Suprapubic skin (tissue), 4 donors: Measurements from ENCODE around the gene SLC49A4. TPM values are rescaled to one million over a fixed set of nuclear protein-coding genes. Genes with fewer than 3 reads are reported as not detected.

ENCODE experiments used
- DNase-seq, 2 donors: peaks; one replicate each; pipeline ENCODE4 v3.0.0-alpha.2; 2019; ENCODE audit warnings: low spot score in 2 of 2
- H3K27ac ChIP-seq: fragments of 200-600 bp; sonication (generic); one replicate; pipeline ENCODE4 v1.5.1; 2019
- H3K27me3 ChIP-seq: fragments of 200-600 bp; sonication (generic); one replicate; pipeline ENCODE4 v1.5.1; 2019
- H3K36me3 ChIP-seq: fragments of 200-600 bp; sonication (generic); one replicate; pipeline ENCODE4 v1.5.1; 2019
- H3K4me1 ChIP-seq: fragments of 200-600 bp; sonication (generic); one replicate; pipeline ENCODE4 v1.5.1; 2019
- H3K4me3 ChIP-seq: fragments of 200-600 bp; sonication (generic); one replicate; pipeline ENCODE4 v1.5.1; 2019; ENCODE audit warnings: mild to moderate bottlenecking
- H3K9me3 ChIP-seq: fragments of 200-600 bp; sonication (generic); one replicate; pipeline ENCODE4 v1.5.1; 2019
- EP300 ChIP-seq: sonication (generic); formaldehyde crosslinking; IDR thresholded peaks from one replicate; pipeline ENCODE4 v1.6.1; 2017; ENCODE audit warnings: antibody characterized with exemption
- POLR2A ChIP-seq, 2 donors: fragments of 450-650 bp; IDR thresholded peaks; one replicate each; pipeline ENCODE4 v1.6.1; 2017; ENCODE audit warnings: antibody characterized with exemption in 2 of 2, mild to moderate bottlenecking in 2 of 2, moderate library complexity in 2 of 2
- POLR2AphosphoS5 ChIP-seq, 3 donors: sonication (generic); formaldehyde crosslinking; IDR thresholded peaks; one replicate each; pipeline ENCODE4 v1.6.1; 2017; ENCODE audit warnings: antibody characterized with exemption in 3 of 3
- WGBS: methylation state at CpG from one replicate; pipeline ENCODE4 v1.1.5; 2018; 5-methylcytosine and 5-hydroxymethylcytosine counted together
- total RNA-seq, 4 donors: library from RNA; depleted of rRNA; stranded (reverse); fragments of >200 nt; gene quantifications; one replicate each; pipeline ENCODE4 v1.1.0, GENCODE V29; 2016
- TF ChIP-seq, protein P1 (sequence below), 2 donors: fragments of 200-600 bp in 1 of 2; fragments of 450-650 bp in 1 of 2; sonication (generic) in 1 of 2; IDR thresholded peaks; one replicate each; pipeline ENCODE4 v1.5.1; 2016 to 2019; ENCODE audit warnings: antibody characterized with exemption in 2 of 2, mild to moderate bottlenecking in 1 of 2, moderate library complexity in 1 of 2

Gene SLC49A4
- total RNA-seq, 4 donors from 2014 or later: 20.9 to 34.0 (median 32.1) TPM

DNA sequence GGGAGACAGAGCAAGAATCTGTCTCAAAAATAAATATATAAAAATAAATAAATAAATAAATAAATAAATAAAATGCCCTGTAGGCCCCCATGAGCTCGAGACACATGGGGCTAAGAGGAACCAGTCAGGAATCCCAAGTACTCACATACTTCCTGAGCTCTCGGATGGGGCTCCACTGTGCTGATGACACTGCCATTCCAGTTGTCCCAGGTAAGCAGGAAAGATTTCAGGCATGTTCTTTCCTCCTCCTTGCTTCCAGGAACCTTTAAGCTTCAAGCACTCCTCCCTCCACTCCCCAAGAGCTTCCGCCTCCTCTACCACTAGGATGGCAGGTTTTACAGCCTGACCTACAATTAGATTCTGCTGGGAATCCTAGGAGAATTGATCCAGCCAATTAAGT lies 113.4 kb downstream of the SLC49A4 start:
- Histone ChIP-seq H3K9me3 (no peaks in the 10 kb centered on the region), H3K4me1 (peaks cover 3% of the 10 kb centered on the region), H3K27me3 (peaks cover 24% of the 10 kb centered on the region), H3K27ac (no peak overlapping the region), H3K36me3 (no peaks in the 10 kb centered on the region), H3K4me3 (no peak overlapping the region)
- 73% methylated on average over 3 of the region's 3 CpGs for WGBS
- TF ChIP-seq POLR2A (IDR thresholded peaks at IDR 0.05) (no peak), EP300 (no peak), POLR2AphosphoS5 (IDR thresholded peaks at IDR 0.05) (no peak)
- TF ChIP-seq, protein P1, sequence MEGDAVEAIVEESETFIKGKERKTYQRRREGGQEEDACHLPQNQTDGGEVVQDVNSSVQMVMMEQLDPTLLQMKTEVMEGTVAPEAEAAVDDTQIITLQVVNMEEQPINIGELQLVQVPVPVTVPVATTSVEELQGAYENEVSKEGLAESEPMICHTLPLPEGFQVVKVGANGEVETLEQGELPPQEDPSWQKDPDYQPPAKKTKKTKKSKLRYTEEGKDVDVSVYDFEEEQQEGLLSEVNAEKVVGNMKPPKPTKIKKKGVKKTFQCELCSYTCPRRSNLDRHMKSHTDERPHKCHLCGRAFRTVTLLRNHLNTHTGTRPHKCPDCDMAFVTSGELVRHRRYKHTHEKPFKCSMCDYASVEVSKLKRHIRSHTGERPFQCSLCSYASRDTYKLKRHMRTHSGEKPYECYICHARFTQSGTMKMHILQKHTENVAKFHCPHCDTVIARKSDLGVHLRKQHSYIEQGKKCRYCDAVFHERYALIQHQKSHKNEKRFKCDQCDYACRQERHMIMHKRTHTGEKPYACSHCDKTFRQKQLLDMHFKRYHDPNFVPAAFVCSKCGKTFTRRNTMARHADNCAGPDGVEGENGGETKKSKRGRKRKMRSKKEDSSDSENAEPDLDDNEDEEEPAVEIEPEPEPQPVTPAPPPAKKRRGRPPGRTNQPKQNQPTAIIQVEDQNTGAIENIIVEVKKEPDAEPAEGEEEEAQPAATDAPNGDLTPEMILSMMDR (IDR thresholded peaks at IDR 0.05): no peak
- DNase-seq: no peak

DNA sequence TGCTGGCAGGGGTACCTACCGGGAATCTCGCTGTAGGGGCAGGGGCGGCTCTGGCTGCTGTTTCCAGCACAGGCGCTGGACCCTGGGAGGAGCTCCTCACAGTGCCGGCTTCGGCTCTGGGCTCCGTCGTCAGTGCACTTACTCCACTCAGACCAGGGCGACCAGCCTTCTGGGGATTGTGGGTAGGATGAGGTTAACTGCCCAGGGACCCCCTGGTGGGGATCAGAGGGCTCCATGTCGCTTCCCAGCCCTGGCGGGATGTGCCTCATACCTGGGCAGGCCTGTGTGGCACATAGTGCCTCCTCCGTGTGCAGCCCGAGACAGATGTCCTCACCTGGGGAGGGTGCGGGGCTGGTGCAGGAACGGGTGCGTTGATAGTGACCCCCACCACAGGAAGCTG lies 117.0 kb downstream of the SLC49A4 start:
- Histone ChIP-seq H3K4me3 (no peak overlapping the region), H3K27me3 (peaks cover 42% of the 10 kb centered on the region), H3K4me1 (peaks cover 3% of the 10 kb centered on the region), H3K9me3 (no peaks in the 10 kb centered on the region), H3K36me3 (no peaks in the 10 kb centered on the region), H3K27ac (no peak overlapping the region)
- TF ChIP-seq, protein P1 (IDR thresholded peaks at IDR 0.05): no peak
- TF ChIP-seq POLR2AphosphoS5 (IDR thresholded peaks at IDR 0.05): no peak
- no peak for TF ChIP-seq POLR2A (IDR thresholded peaks at IDR 0.05)
- TF ChIP-seq EP300: no peak
- WGBS: 95% methylated on average over 10 of the region's 16 CpGs
- no peak for DNase-seq

- no peak for TF ChIP-seq POLR2AphosphoS5 (IDR thresholded peaks at IDR 0.05)
- TF ChIP-seq, protein P1 (IDR thresholded peaks at IDR 0.05): no peak
- TF ChIP-seq EP300: no peak
- no peak for TF ChIP-seq POLR2A (IDR thresholded peaks at IDR 0.05)
- peaks cover 47% of the 10 kb centered on the region for H3K27me3 ChIP-seq
- no peak for DNase-seq
- no peaks in the 10 kb centered on the region for H3K36me3 ChIP-seq
- no peak overlapping the region for H3K27ac ChIP-seq
- peaks cover 3% of the 10 kb centered on the region for H3K4me1 ChIP-seq
- 79% methylated on average over 3 of the region's 76 CpGs for WGBS
- peak overlapping the region; percentile 16 for H3K4me3 ChIP-seq
- H3K9me3 ChIP-seq: no peaks in the 10 kb centered on the region
Observed at GRCh38 chr3:122912772-122913538, 118.1 kb downstream of the SLC49A4 start.

- no peak for DNase-seq
- TF ChIP-seq, protein P1 (IDR thresholded peaks at IDR 0.05): no peak
- TF ChIP-seq POLR2AphosphoS5 (IDR thresholded peaks at IDR 0.05) (no peak), EP300 (no peak), POLR2A (IDR thresholded peaks at IDR 0.05) (no peak)
- H3K27ac ChIP-seq: no peak overlapping the region
- 82% methylated on average over 24 of the region's 33 CpGs for WGBS
- H3K9me3 ChIP-seq: no peaks in the 10 kb centered on the region
- H3K4me3 ChIP-seq: peak overlapping the region; percentile 16
- no peaks in the 10 kb centered on the region for H3K36me3 ChIP-seq
- H3K27me3 ChIP-seq: peaks cover 47% of the 10 kb centered on the region
- H3K4me1 ChIP-seq: peaks cover 3% of the 10 kb centered on the region
Observed at GRCh38 chr3:122913539-122914100, 118.8 kb downstream of the SLC49A4 start.

DNA sequence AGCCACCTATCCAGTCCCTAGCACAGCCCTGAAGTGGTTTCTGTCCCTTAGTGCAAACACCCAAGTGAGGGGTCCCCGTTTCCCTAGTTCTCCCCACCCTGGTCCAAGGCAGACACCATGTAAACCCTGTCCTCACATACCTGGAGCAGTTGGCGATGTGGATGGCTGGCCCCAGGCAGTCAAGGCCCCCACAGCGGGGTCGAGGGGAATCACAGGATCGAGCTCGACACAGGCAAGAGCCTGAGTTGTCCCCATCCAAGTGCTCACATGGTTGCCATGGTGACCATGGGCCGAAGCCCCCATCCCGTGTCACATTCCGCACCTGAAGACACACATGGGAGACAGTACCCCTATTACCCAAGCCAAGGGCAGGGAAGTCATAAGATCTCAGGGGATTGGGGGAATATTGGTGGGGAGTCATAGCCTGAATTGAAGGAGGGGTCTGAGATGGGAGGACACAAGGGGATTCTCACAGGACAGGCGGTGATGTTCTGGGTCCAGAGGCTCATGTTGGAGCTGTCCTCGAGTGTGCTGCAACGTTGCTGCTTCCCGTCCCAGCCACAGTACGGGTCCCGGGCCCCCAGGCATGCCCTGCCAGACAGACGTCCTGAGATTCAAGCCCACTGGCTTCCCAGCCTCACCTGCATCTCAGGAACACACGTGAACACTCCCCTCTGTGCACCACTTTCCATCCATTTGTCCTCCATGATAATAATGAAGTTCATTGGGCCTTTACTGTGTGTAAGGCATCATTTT lies 120.6 kb downstream of the SLC49A4 start:
- H3K27ac ChIP-seq: no peak overlapping the region
- WGBS: 84% methylated on average over 15 of the region's 17 CpGs
- TF ChIP-seq POLR2AphosphoS5 (IDR thresholded peaks at IDR 0.05) (no peak), EP300 (no peak), POLR2A (IDR thresholded peaks at IDR 0.05) (no peak)
- TF ChIP-seq, protein P1 (IDR thresholded peaks at IDR 0.05): no peak
- no peaks in the 10 kb centered on the region for H3K9me3 ChIP-seq
- H3K4me3 ChIP-seq: no peak overlapping the region
- H3K4me1 ChIP-seq: peaks cover 3% of the 10 kb centered on the region
- no peak for DNase-seq
- no peaks in the 10 kb centered on the region for H3K36me3 ChIP-seq
- peaks cover 47% of the 10 kb centered on the region for H3K27me3 ChIP-seq
